Activated T-helper 1 cell treated with anti-CD3 and anti-CD28 coated beads, Interleukin-2, amount 50 U/mL, for 16 hours (primary cell): Measurements from ENCODE around the gene GNPDA1.

Source experiments
- DNase-seq, 2 donors: peaks; one replicate each; pipeline ENCODE4 v3.0.0-alpha.2; 2020; ENCODE audit warnings: low read depth in 1 of 2, low spot score in 1 of 2

GNPDA1 gene

DNA sequence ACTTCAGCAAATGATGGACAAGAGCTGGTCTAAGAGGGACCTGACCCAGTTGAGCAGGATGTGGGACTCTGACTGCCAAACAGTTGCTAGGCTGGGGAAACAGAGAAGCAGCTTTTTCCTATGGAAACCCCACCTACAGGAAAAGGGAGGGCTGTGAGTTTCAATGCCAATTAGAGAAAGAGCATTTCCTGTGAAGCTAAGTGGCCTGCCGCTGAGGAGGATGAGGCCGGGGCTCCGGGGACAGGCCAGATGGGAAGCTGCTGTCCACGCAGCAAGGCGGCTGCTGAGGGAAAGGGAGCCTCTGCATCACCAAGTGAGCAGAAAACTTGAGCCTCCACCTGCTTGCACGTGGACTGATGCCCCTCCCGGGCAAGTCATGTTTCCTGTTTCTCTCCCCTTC is 54.7 kb downstream of the GNPDA1 start, which contains the start of gene PCDH12:
PCDH12 (minus strand) TSS at position 90 of the 400 bp plus-strand sequence. CDS start 351 bp downstream, outside the sequence.
- no peak for DNase-seq

DNA sequence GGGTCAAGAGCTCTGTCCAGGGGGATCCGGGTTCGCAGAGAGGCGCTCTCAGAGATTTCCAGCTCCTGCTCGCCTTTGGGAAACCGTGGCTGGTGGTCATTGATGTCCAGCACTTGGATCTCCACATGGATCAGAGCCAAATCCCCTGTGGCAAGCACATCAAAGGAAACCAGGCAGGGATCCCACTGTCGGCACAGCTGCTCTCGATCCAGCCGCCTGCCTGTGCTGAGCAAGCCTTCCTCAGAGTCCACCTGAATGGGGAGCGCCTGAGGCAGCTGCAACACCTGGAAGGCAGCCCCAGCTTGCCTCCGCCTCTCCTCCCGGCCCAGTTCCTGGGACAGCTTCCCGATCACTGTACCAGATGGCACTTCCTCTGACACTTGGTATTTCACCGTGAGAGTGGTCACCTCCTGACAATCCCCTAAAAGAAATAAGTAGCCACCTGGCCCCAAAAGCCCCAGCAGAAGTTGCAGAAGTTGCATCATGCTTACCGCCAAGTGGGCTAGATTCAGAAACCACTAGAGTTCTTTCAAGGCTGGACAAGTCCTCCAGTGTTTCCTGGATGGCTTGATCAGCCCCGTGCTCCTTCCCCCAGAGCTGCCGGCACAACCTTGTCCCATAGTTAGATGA is 55.3 kb downstream of the GNPDA1 start:
- DNase-seq: no peak

DNA sequence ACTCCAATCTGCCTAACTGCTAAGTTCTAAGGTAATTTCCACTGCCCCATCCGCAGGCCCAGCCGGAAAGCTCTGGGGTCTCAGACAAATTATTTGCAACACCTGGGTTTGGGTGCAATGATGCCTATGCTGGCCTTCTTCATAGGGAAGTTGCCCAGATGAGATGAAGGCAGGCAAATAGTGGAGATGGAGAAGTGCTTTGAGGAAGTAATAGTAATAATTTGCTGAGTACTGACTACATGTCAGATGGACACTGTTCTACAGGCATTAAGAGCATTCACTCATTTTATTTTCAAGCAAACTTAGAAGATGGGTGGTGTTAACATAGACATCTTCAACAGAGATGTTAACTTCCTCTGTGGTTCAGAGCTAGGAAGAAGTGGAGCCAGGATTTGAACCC is 58.6 kb downstream of the GNPDA1 start:
- no peak for DNase-seq

DNA sequence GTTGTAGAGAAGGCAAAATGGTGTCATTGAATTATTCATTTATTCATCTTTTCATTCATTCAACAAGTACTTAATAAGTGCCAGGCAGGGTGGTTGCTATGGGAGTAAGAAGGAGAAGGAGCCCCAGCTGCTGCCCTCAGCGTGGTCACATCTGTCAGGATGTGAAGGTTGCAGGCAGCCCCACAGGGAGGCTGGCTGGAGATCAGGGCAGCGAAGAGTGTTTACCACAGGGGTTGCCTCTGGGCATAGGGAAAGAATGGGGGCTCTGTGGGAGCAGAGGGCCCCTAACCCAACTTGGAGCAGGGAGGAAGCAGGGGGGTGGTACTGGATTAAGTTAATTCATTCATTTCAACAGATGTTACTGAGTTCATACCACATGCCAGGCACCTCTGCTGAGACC is 60.8 kb downstream of the GNPDA1 start:
- DNase-seq: no peak

DNA sequence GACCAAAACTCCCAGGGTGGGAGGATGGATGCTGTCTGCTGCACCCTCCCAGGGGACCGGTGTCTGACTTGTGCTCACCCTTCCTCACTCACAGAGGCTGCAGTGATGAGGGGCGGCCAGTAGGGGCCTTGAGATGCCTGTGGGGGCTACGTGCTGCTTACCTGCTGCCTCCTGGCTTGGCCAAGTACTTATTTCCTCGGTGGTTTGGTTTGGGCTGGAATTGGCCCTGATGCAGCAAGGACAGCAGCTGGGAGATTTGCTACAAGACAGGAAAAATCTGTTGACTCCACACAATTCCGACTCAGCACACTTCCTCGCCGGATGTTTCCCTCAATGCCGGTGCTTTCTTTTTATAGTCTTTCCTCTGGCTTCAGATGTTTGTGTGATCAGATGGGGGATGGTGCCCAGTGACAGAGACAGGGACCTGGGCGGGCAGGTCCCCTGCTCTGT is 61.5 kb downstream of the GNPDA1 start:
- DNase-seq: no peak
